Measurements from ENCODE around the gene C10orf62. TPM values are rescaled to one million over a fixed set of nuclear protein-coding genes. Genes with fewer than 3 reads are reported as not detected.
"Not testable (repeated sequence)": the region's sequence is repeated elsewhere in the genome, so short reads cannot be mapped to it uniquely, and the experiment has no call there.

The C10orf62 gene
- total RNA-seq, 1 donor from 2014 or later, result not detected

- H3K4me3 Mint-ChIP-seq, result no peak overlapping the region
- DNase-seq (ENCODE audit: low read depth, low spot score), result no peak
- TF ChIP-seq CTCF (conservative IDR thresholded peaks at IDR 0.05), result no peak
- peak overlapping the region; percentile 79 for H3K27ac Mint-ChIP-seq (ENCODE audit: unreplicated experiment)
- no peaks in the 10 kb centered on the region for H3K27me3 Mint-ChIP-seq (ENCODE audit: low read depth)
- peaks cover 2% of the 10 kb centered on the region for H3K36me3 Mint-ChIP-seq (ENCODE audit: low read depth)
- H3K9me3 Mint-ChIP-seq, result peaks cover 3% of the 10 kb centered on the region
- H3K4me1 Mint-ChIP-seq, result peaks cover 46% of the 10 kb centered on the region
Observed at GRCh38 chr10:97550336-97551149, 39.0 kb upstream of the C10orf62 start.

DNA sequence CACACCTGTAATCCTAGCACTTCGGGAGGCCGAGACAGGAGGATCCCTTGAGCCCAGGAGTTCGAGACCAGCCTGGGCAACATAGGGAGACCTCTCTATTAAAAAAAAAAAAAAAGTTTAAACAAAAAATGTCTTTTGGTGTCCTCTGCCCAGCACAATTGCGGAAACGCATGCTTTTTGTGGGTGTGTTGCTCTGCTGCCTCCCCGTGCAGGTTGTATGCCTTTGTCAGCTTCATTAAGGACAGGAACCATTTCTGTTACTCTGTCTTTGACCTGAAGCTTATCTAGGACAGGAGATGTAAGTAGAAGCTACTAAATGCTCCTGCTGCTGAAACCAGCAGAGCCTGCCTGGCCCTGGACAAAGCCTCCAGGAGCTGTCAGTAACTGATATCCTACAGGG lies 38.2 kb upstream of the C10orf62 start:
- H3K36me3 Mint-ChIP-seq (ENCODE audit: low read depth), result peaks cover 6% of the 10 kb centered on the region
- no peaks in the 10 kb centered on the region for H3K27me3 Mint-ChIP-seq (ENCODE audit: low read depth)
- no peak overlapping the region for H3K4me3 Mint-ChIP-seq
- H3K9me3 Mint-ChIP-seq, result peaks cover 5% of the 10 kb centered on the region
- no peak for TF ChIP-seq CTCF (conservative IDR thresholded peaks at IDR 0.05)
- peaks cover 46% of the 10 kb centered on the region for H3K4me1 Mint-ChIP-seq
- H3K27ac Mint-ChIP-seq (ENCODE audit: unreplicated experiment), result no peak overlapping the region
- DNase-seq (ENCODE audit: low read depth, low spot score), result no peak

DNA sequence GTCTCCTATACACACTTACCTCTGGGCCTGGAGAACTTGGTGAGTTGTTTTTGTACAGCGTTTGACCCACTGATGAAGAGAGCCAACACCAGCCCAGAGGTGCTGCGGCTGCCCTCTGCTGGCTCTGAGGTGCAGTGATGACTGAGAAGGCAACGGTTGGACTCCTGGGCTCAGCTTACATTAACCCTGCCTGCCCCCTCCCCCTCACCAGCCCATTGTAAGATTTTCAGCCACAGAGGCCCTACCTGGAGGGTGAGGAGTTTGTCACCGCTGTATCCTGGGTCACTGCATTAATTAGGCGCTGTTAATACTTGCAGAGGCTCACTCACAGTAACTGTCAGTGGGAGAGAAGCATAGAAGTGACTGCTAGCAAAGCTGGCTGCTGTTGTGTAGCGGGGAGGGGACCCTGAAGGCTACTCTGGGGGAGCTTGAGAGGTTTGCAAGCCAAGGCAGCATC lies 35.9 kb upstream of the C10orf62 start:
- peak; percentile 56 for DNase-seq (ENCODE audit: low read depth, low spot score)
- Mint-ChIP-seq H3K36me3 (ENCODE audit: low read depth) (peaks cover 6% of the 10 kb centered on the region), H3K4me1 (peaks cover 29% of the 10 kb centered on the region), H3K27me3 (ENCODE audit: low read depth) (no peaks in the 10 kb centered on the region), H3K4me3 (no peak overlapping the region), H3K9me3 (peaks cover 5% of the 10 kb centered on the region), H3K27ac (ENCODE audit: unreplicated experiment) (no peak overlapping the region)
- peak; percentile 84 for TF ChIP-seq CTCF (conservative IDR thresholded peaks at IDR 0.05)

DNA sequence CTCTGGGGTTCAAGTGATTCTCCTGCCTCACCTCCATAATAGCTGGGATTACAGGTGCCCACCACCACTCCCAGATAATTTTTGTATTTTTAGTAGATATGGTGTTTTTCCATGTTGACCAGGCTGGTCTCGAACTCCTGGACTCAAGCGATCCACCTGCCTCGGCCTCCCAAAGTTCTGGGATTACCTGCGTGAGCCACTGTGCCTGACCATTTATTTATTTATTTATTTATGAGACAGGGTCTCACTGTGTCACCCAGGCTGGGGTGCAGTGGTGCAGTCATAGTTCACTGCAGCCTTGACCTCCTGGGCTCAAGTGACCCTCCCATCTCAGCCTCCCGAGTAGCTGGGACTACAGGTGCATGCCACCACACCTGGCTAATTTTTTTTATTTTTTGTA lies 35.2 kb upstream of the C10orf62 start:
- H3K4me1 Mint-ChIP-seq, result peaks cover 24% of the 10 kb centered on the region
- H3K27me3 Mint-ChIP-seq (ENCODE audit: low read depth); H3K36me3 Mint-ChIP-seq (ENCODE audit: low read depth); DNase-seq (ENCODE audit: low read depth, low spot score); H3K27ac Mint-ChIP-seq (ENCODE audit: unreplicated experiment); H3K9me3 Mint-ChIP-seq; H3K4me3 Mint-ChIP-seq: not testable (repeated sequence)

DNA sequence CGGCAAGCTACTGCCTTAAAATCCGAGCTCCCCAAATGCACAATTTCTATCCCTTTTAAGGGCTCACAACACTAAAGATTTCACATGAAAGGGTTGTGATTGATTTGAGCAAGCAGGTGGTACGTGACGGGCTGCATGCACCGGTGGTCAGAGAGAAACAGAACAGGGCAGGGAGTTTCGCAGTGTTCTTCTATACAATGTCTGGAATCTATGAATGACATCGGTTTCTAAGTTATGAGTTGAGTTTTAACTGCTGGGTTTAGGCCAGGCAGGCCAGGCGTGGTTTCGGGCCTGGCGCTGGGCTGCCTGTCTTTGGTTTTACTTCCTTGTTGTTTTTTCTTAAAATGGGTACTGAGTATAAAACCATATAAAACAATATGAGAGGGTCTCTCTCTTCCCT lies 34.0 kb upstream of the C10orf62 start:
- DNase-seq (ENCODE audit: low read depth, low spot score); H3K27ac Mint-ChIP-seq (ENCODE audit: unreplicated experiment); H3K4me3 Mint-ChIP-seq; H3K9me3 Mint-ChIP-seq; H3K27me3 Mint-ChIP-seq (ENCODE audit: low read depth); H3K36me3 Mint-ChIP-seq (ENCODE audit: low read depth): not testable (repeated sequence)
- H3K4me1 Mint-ChIP-seq, result peaks cover 12% of the 10 kb centered on the region

DNA sequence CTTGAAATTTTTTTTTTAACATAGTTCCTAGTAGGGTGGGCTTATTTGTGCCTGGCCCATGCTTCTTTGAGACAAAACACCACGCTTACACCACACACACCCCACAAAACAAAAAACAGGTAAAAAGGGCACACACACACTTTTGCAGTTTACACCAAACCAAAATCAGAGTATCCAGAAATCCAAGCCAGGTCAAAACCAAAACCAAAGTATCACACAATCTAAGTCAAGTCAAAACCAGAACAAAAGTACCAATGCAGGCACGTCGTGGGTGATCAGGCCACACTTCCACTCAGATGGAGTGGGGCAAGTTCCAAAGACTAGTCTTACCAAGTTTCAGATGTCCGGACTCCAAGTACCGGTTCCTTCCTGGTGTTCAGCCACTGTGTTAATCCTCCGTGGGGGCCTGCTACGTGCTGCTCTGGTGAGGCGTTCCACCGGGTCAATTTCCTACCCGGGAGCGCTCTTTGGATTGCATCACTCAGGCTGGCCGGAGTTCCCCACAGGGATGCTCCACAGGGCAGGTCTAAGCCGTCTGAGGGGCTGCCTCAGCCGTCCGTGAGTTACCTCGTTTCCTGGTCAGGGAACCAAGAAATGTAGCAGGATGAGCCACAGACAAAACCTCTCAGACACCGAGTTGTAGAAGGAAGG lies 28.7 kb upstream of the C10orf62 start:
- H3K9me3 Mint-ChIP-seq; DNase-seq (ENCODE audit: low read depth, low spot score); H3K27ac Mint-ChIP-seq (ENCODE audit: unreplicated experiment); H3K27me3 Mint-ChIP-seq (ENCODE audit: low read depth); H3K4me3 Mint-ChIP-seq; H3K36me3 Mint-ChIP-seq (ENCODE audit: low read depth); H3K4me1 Mint-ChIP-seq: not testable (repeated sequence)

DNA sequence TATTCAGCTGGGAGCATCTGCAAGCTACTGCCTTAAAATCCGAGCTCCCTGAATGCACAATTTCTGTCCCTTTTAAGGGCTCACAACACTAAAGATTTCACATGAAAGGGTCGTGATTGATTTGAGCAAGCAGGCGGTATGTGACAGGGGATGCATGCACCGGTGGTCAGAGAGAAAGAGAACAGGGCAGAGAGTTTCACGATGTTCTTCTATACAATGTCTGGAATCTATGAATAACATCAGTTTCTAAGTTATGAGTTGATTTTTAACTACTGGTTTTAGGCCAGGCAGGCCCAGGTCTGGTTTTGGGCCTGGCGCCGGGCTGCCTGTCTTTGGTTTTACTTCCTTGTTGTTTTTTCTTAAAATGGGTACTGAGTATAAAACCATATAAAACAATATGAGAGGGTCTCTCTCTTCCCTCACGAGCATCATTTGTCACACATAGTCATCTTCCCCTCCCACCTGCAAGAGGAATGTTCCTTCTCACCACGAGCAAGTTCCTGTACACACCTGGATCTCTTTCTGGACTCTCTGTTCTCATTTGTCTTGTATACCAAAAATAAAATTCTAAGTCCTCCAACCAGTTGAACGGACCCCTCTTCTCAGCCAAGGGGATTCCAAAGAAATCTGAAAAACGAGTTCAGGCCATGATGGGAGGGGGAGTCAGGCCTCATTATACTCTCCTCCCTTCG lies 28.0 kb upstream of the C10orf62 start:
- H3K4me1 Mint-ChIP-seq; H3K9me3 Mint-ChIP-seq; H3K27me3 Mint-ChIP-seq (ENCODE audit: low read depth); H3K36me3 Mint-ChIP-seq (ENCODE audit: low read depth); H3K4me3 Mint-ChIP-seq; DNase-seq (ENCODE audit: low read depth, low spot score): not testable (repeated sequence)
- H3K27ac Mint-ChIP-seq (ENCODE audit: unreplicated experiment), result peak overlapping the region; percentile 36

DNA sequence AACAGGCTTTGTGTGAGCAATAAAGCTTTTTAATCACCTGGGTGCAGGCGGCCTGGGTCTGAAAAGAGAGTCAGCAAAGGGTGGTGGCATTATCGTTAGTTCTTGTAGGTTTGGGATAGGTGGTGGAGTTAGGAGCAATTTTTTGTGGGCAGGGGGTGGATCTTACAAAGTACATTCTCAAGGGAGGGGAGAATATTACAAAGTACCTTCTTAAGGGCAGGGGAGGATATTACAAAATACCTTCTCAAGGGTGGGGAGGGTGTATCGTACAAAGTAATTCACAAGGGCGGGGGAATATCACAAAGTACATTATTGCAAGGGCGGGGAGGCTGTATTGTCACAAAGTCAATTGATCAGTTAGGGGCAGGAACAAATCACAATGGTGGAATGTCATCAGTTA lies 27.2 kb upstream of the C10orf62 start:
- H3K36me3 Mint-ChIP-seq (ENCODE audit: low read depth); H3K27me3 Mint-ChIP-seq (ENCODE audit: low read depth); H3K4me1 Mint-ChIP-seq; DNase-seq (ENCODE audit: low read depth, low spot score); H3K27ac Mint-ChIP-seq (ENCODE audit: unreplicated experiment); H3K4me3 Mint-ChIP-seq; H3K9me3 Mint-ChIP-seq: not testable (repeated sequence)

All from neural crest cell (in vitro differentiated cells).